GM23248 (cell line): ENCODE measurements around the gene CKM.

ENCODE experiments used
- EZH2 ChIP-seq: fragments of 200-600 bp; sonication (generic); IDR thresholded peaks from 2 replicates; pipeline ENCODE4 v1.6.1; 2018; ENCODE audit warnings: antibody characterized with exemption, mild to moderate bottlenecking; ENCODE audit not compliant: insufficient read depth, poor library complexity, severe bottlenecking
- EZH2phosphoT487 ChIP-seq: fragments of 200-600 bp; sonication (generic); IDR thresholded peaks from 2 replicates; pipeline ENCODE4 v1.6.1; 2018; ENCODE audit warnings: antibody characterized with exemption, moderate library complexity, mild to moderate bottlenecking, low read depth; ENCODE audit not compliant: insufficient read depth

DNA sequence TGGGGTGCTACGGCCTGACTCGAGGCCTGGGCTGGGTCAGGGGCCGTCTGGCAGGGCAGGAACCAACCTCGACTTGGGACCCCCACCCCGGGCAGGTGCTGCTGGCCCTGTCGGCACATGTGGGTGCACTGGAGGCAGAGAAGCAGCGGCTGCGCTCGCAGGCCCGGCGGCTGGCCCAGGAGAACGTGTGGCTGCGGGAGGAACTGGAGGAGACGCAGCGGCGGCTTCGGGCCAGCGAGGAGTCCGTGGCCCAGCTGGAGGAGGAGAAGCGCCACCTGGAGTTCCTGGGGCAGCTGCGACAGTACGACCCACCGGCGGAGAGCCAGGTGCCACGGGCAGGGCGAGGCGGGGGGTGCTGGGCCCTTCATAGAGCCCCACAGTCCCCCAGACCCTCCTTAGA lies 23.8 kb upstream of the CKM start:
- no peak for TF ChIP-seq EZH2
- no peak for TF ChIP-seq EZH2phosphoT487
